Measurements from ENCODE around the gene KHSRP.

Gene KHSRP

DNA sequence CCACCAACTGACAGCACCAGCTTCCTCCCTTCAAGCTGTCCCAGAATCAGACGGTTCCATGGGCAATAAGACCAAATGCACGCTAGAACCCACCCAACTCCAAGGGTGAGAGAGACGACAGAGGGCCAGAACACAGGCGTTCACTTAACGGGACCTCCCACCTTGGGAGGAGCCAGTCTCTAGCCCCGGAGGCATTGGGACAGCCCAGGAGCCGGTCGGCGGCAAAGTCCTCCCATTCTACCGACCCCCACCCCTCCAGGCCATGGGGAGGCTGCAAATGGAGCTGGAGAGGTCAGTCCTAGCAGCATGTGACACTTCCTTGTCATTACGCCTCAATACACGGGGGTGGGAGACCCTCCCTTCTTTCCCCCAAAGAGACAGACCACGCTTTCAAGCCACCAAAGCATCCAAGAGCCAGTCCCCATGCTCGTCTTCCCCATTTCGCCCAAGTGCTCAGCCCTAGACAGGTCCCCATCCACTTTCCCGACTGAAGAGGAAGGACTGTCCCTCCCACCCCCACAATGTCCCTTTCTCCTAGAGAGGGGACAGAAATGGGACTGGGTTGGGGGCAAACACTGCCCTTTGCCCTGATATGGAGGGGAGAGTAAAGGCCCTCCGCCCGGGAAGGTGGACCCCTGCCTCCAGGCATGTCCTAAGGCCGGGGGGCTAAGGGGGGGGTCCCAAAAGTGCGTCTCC, 964 bp downstream of the KHSRP start:
- Histone ChIP-seq H3K4me1 (peaks cover 0 to 35% (median 27%) of the 10 kb centered on the region in 4 donors), H3K9me3 (no peaks in the 10 kb centered on the region), H3K36me3 (peaks cover 12 to 35% (median 34%) of the 10 kb centered on the region in 3 donors), H3K27ac (peak overlapping the region; percentile 45 to 75), H3K4me3 (peak overlapping the region; percentile 67 to 75), H3K27me3 (no peaks in the 10 kb centered on the region)
- no peak for TF ChIP-seq CTCF (IDR thresholded peaks at IDR 0.05)
- DNase-seq = no peak
- intact Hi-C loops (cut with DNase I; ENCODE audit: low total_unique reads) = loop anchor here (2.0 kb wide), 1 partner anchor 51 kb away; the partner anchor contains the start of gene ALKBH7

DNA sequence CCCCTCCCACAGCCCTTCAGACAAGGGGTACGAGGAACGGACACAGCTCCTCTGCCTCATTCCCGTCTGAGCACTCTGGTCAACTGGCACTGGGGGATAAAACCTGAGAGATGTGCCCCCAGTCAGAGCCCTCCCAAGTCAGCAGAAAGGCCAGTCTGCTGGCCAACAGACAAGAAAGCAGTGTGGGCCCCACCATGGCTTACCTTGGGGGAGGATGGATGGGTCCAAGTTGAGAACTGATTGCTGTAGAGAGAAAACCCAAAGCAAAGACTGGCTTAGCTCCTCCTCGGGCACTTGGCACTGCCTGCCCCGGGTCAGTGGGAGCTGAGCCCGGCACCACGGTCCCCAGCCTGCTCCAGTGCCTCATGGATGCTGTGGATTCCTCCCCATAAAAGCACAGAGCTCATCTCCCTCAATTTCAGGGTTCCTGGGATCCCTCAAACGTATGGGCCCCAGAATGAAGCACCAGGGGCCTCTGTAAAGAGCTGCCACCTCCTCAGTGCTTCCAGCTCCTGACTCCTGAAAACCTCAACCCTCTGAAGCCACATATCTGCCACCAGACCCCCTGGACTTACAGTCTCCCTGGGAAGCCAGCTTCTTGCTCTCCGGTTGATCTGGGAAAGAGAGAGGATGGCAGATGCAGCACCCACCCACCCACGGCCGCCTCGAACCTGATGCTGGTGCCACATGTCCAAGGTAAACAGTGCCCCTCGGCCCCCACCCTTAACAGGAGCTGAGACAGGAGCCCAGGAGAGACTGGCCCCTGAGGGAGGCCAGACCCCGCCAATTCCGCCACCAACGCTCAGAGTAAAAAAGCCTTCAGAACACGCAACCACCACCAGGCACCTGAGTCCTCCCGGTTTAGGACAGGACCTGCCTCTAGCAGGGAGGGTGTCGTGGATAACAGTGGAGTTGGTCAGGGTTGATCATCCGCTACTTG, 3.3 kb downstream of the KHSRP start:
- H3K4me1 ChIP-seq = peaks cover 0 to 35% (median 27%) of the 10 kb centered on the region in 4 donors

DNA sequence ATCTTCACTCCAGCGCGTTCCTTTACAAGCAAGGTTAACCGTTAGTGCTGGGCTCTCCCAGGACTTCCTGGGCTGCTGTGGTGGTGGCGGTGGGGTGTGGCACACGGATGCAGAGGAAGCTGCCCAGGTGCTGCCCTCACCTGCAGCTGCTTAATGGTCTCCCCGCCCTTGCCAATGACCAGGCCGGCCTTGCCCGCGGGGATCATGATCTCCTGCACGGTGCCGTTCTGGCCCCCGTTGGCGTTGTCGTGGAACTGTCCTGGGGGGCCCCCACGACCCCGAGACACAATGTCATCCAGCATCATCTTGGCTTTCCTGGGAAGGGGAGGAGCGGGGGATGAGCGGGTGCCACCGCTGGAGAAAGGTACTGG, 6.1 kb downstream of the KHSRP start:
- Histone ChIP-seq H3K36me3 (peaks cover 60 to 86% (median 83%) of the 10 kb centered on the region in 3 donors), H3K4me1 (peaks cover 0 to 27% (median 21%) of the 10 kb centered on the region in 4 donors), H3K27ac (no peak overlapping the region), H3K27me3 (no peaks in the 10 kb centered on the region), H3K4me3 (no peak overlapping the region), H3K9me3 (no peaks in the 10 kb centered on the region)
- TF ChIP-seq CTCF (IDR thresholded peaks at IDR 0.05) = no peak
- no peak for DNase-seq
- intact Hi-C loops (cut with DNase I; ENCODE audit: low total_unique reads) = no loop called here

More for the DNA sequence above, 3.3 kb downstream of the KHSRP start:
- TF ChIP-seq CTCF (IDR thresholded peaks at IDR 0.05) = no peak
- Histone ChIP-seq H3K9me3 (no peaks in the 10 kb centered on the region), H3K27me3 (no peaks in the 10 kb centered on the region), H3K36me3 (peaks cover 35 to 58% (median 57%) of the 10 kb centered on the region in 3 donors), H3K4me3 (no peak overlapping the region), H3K27ac (no peak overlapping the region)
- no peak for DNase-seq
- intact Hi-C loops (cut with DNase I; ENCODE audit: low total_unique reads) = no loop called here

- TF ChIP-seq CTCF (IDR thresholded peaks at IDR 0.05) = no peak
- H3K9me3 ChIP-seq = no peaks in the 10 kb centered on the region
- H3K27me3 ChIP-seq = no peaks in the 10 kb centered on the region
- H3K27ac ChIP-seq = no peak overlapping the region
- intact Hi-C loops (cut with DNase I; ENCODE audit: low total_unique reads) = no loop called here
- peaks cover 0 to 20% (median 15%) of the 10 kb centered on the region in 4 donors for H3K4me1 ChIP-seq
- H3K4me3 ChIP-seq = no peak overlapping the region
- H3K36me3 ChIP-seq = peaks cover 60 to 90% (median 83%) of the 10 kb centered on the region in 3 donors
- DNase-seq = no peak
Observed at GRCh38 chr19:6417713-6418561, 6.7 kb downstream of the KHSRP start.
